ENCODE measurements around the gene NOD2. TPM values are rescaled to one million over a fixed set of nuclear protein-coding genes. Genes with fewer than 3 reads are reported as not detected.

The NOD2 gene
- total RNA-seq, 1 experiment from 2014 or later, result not detected

DNA sequence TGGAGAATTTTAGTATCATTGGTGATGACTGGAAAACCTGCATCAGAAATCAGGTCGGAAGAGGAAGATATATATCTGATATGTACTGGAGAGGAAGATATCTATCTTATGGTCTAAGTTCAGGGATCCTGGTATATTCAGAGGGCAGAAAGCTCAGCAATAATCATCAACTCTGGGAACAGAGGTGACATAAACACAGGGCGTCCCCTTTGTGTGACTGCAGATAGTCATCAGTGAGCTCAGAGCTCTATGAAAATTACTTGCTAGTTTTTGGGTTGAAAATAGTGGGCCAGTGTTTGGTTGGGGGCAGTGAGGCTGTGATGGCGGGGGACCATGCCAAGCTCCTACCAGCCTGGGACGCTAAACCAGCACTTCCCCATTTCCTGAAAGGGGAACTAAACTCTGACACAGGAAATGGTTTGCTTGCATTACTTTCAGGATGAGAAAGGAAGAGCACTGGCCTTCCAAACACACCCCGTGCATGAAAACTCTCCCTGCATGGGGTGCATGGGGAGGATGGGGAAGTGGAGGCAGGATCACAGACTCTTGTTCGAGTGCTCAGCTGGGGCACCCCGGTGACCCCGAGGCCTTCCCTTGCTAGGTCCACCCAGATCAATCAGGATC lies 15.8 kb downstream of the NOD2 start:
- in situ Hi-C loops (cut with HindIII; ENCODE audit: low sequenced_read_pairs), result no loop called here
- DNase-seq (ENCODE audit: low spot score), result no peak

- in situ Hi-C loops (cut with HindIII; ENCODE audit: low sequenced_read_pairs), result no loop called here
- no peak for DNase-seq (ENCODE audit: low spot score)
Measured at GRCh38 chr16:50709980-50710379, 16.6 kb downstream of the NOD2 start.

DNA sequence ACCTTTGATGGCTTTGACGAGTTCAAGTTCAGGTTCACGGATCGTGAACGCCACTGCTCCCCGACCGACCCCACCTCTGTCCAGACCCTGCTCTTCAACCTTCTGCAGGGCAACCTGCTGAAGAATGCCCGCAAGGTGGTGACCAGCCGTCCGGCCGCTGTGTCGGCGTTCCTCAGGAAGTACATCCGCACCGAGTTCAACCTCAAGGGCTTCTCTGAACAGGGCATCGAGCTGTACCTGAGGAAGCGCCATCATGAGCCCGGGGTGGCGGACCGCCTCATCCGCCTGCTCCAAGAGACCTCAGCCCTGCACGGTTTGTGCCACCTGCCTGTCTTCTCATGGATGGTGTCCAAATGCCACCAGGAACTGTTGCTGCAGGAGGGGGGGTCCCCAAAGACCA lies 17.6 kb downstream of the NOD2 start:
- in situ Hi-C loops (cut with HindIII; ENCODE audit: low sequenced_read_pairs), result no loop called here
- no peak for DNase-seq (ENCODE audit: low spot score)

GRCh38 chr16:50711862-50712559 lies 18.6 kb downstream of the NOD2 start:
- peak; percentile 77 for DNase-seq (ENCODE audit: low spot score)
- in situ Hi-C loops (cut with HindIII; ENCODE audit: low sequenced_read_pairs), result no loop called here

DNA sequence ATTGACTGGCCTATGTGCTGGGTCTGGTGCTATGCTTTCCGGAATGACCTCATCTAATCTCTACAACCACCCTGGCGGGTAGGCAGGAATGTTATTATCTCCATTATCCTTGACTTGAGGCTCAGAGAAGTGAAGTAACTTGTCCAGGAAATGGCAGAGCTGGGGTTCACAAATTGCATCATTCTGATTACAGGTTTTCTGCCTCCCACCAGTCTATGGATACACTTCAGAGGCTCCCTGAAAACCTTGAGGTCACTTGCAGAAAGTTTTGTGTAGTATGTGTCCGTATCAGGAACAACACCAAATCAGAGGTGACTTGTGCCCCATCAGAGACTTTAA lies 19.1 kb downstream of the NOD2 start:
- in situ Hi-C loops (cut with HindIII; ENCODE audit: low sequenced_read_pairs), result no loop called here
- DNase-seq (ENCODE audit: low spot score), result no peak

GRCh38 chr16:50712956-50713355 lies 19.6 kb downstream of the NOD2 start:
- in situ Hi-C loops (cut with HindIII; ENCODE audit: low sequenced_read_pairs), result no loop called here
- DNase-seq (ENCODE audit: low spot score), result no peak

DNA sequence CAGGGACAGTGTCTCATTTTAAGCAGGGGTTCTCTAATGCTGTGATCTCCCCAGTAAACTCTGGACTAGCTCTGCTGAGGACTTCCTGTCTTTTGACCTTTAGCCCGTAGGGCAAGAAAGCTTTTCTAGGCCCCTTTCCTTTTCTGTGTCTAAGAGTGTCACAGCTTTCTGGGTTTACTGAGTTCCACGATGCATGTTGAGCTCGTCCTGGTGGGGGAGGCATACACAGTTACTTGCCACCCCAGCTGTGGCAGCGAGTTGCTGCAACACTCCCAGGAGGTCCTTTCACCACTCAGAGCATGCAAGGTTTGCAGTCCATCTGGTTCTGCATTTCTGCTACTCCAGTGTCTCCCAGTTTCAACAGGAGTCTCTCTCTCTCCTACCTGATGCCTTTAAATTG lies 23.7 kb downstream of the NOD2 start:
- DNase-seq (ENCODE audit: low spot score), result no peak
- in situ Hi-C loops (cut with HindIII; ENCODE audit: low sequenced_read_pairs), result no loop called here

DNA sequence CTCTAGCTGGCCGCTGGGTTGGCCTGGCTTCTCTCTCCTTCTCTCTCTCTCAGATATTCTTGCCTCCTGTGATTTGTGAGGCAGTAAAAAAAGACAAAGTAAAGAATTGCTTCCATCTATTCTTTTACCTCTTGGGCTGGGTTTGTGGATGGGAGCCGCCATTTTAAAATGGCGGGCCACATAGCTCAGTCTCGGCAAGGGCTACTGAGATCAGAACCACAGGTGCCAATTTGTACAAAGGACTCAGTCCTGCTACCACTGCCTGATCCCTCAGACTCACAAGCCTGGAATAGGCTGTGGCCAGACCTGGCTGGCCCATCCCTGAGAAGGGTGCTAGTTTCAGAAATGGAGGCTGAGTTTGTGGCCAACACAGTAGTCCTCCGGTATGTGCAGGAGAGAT lies 24.1 kb downstream of the NOD2 start:
- in situ Hi-C loops (cut with HindIII; ENCODE audit: low sequenced_read_pairs), result no loop called here
- no peak for DNase-seq (ENCODE audit: low spot score)

DNA sequence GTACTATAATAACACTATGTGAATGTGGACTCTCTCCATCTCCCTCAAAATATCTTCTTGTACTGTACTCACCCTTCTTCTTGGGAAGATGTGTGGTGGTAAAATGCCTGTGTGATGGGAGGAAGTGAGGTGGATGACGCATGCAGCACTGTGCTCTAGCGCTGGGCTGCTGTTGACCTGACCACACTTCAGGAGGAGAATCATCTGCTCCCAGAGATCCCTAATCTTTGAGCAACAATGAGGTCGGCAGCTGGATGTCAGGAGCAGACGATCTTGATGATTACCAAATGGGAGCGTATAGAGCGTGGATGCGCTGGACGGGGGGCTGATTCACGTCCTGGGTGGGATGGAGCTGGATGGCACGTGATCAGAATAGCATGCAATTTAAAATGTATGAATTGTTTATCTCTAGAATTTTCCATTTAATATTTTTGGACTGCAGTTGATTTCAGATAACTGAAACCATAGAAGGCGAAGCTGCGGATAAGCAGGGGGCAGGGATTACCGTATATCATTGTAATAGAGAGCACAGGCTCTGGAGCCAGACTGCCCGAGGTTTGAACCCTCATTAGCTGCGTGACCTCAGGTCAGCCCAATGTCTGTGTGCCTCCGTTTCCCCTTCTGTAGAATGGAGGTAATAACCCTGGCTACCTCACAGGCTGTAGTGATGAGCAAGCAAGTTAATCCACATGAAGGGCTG lies 24.8 kb downstream of the NOD2 start:
- in situ Hi-C loops (cut with HindIII; ENCODE audit: low sequenced_read_pairs), result no loop called here

GRCh38 chr16:50718761-50719400 lies 25.5 kb downstream of the NOD2 start:
- in situ Hi-C loops (cut with HindIII; ENCODE audit: low sequenced_read_pairs), result no loop called here
- DNase-seq (ENCODE audit: low spot score), result no peak

More for the DNA sequence above, 24.8 kb downstream of the NOD2 start:
- DNase-seq (ENCODE audit: low spot score), result no peak

DNA sequence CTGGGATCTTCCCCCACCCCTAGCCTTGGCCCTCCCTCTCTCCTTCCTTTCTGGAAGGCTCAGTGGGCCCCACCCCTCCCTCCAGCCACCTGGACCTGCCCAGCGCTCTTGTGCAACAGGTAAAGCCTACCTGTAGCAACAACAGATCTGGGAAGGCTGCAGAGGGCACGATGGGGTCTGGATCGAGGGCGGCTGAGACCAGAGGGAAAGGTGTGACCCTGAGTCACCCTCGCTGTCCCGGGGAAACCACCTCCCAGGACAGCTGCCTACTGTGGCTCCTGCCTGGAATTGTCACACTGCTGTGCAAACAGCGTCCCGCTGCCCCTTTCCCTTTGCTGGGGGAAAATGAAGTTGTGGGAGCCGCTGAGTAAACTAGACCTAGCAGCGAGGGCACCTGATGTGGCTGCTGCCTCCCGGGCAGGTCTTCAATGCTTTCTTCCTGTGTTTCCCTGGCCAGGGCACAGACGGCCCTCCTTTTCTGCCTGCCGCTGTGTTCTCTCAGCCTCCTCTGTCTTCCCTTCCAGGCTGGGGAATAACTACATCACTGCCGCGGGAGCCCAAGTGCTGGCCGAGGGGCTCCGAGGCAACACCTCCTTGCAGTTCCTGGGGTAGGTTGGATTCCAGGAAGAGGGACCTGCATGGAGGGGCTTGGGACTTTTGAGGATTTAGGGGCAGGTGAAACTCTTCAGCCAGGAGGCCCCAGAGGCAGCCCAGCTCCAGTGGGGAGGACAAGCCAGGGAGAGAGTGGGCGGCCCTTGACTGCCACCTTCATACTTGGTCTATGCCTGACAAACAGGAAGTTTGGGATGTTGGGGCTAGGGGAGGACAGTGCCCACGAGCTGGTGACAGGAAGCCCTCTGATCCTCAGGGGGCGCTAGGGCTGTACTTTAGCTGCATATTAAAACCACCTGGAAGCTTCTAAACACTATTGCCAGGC lies 26.3 kb downstream of the NOD2 start:
- no peak for DNase-seq (ENCODE audit: low spot score)
- in situ Hi-C loops (cut with HindIII; ENCODE audit: low sequenced_read_pairs), result no loop called here

DNA sequence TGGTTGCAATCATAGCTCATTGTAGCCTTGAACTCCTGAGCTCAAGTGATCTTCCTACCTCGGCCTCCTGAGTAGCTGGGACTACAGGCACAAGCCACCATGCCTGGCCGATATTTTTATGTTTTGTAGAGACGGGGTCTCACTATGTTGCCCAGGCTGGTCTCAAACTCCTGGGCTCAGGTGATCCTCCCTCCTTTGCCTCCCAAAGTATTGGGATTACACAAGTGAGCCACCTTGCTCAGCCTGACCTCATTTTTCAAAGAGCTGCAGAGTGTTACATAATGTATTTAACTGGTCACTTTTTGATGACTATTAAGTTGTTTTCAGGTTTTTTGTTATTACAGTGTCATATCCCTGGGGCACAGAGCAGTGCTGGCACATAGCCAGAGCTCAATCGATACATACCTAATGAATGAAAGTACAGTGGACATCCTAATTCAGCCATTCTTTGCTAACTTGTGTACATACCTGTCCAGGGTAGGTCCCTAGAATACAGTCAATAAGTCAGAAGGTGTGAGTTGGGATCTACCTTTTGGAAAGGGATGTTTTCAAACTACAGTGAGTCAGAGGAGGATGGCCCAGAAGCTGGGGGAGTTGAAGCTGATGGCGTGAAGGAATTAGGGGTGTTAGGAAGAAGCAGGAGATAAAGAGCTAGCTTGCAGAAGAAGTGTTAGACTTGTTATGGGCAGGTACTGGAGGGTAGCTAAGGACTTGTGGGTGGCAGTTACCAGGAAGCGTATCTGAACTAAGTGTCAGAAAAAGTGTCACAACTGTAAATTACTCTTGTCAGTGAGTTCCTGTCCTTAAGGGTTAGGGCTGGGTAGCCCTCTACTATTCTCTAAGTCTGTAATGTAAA lies 28.4 kb downstream of the NOD2 start:
- in situ Hi-C loops (cut with HindIII; ENCODE audit: low sequenced_read_pairs), result no loop called here
- DNase-seq (ENCODE audit: low spot score), result no peak

DNA sequence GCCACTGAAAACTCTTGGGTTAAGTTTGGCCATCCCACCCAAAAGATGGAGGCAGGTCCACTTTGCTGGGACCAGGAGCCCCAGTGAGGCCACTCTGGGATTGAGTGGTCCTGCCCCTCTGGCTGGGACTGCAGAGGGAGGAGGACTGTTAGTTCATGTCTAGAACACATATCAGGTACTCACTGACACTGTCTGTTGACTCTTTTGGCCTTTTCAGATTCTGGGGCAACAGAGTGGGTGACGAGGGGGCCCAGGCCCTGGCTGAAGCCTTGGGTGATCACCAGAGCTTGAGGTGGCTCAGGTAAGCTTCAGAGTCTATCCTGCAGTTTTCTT lies 29.0 kb downstream of the NOD2 start:
- no peak for DNase-seq (ENCODE audit: low spot score)
- in situ Hi-C loops (cut with HindIII; ENCODE audit: low sequenced_read_pairs), result no loop called here

DNA sequence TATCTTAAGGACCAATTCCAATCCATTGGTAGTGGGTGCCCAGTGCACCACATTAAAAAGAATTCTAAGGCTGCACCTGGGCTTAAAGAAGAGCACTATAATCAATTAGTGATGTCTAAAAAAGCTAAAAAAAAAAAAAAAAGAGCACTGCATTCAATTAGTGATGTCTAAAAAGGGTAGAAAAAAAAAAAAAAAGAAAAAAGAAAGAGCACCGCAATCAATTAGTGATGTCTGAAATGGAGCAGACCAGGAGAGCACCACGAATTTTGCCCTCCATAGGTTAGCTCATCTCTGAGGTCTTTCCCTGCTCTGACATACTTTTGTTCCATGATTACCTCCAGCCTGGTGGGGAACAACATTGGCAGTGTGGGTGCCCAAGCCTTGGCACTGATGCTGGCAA lies 29.6 kb downstream of the NOD2 start:
- in situ Hi-C loops (cut with HindIII; ENCODE audit: low sequenced_read_pairs), result no loop called here
- DNase-seq (ENCODE audit: low spot score), result no peak

DNA sequence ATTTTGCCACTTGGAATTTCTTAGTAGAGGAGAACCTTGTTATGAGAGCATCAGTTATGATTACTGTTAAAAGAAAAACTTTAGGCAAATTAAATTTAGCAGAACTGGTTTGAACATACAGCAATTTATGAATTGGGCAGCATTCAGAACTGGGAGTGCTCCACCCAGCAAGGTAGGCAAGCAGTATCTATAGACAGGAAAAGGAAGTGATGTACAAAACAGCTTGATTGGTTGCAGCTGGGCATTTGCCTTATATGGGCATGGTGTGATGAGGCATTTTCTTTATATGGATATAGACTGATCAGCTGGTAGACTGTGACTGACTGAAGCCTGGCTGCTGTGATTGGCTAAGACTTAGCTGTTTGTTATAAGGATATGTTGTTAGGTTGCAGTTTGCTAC lies 30.9 kb downstream of the NOD2 start:
- in situ Hi-C loops (cut with HindIII; ENCODE audit: low sequenced_read_pairs), result no loop called here
- no peak for DNase-seq (ENCODE audit: low spot score)

DNA sequence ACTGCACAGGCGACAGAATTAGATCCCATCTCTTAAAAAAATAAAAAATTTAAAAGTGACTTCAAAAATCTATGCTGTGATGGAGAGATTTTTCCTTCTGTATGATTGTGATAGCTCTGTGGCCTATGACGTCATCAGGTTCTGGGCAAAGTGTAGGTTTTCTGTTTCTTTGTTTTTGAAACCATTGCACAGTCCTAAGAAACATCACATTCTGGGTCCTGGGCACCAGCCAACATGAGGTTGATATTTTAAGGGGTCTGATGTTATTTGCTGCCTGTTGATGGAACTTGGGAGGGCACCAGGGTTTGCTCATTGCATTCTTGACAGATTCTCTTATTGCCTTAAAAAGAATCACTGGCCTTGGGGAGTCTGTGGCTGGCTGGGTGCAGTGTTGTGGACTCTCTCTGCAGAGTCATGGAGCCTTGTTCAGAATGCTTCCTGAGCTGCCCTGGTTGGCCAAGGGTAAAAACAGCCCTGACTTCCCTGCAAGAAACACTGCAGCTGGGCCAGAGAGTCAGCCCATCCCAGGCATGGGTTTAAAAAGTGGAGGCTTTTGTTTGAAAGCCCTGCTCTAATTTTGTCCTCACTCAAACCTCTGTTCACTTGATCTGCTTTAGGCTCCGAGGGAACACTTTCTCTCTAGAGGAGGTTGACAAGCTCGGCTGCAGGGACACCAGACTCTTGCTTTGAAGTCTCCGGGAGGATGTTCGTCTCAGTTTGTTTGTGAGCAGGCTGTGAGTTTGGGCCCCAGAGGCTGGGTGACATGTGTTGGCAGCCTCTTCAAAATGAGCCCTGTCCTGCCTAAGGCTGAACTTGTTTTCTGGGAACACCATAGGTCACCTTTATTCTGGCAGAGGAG lies 38.0 kb downstream of the NOD2 start:
- in situ Hi-C loops (cut with HindIII; ENCODE audit: low sequenced_read_pairs), result no loop called here
- no peak for DNase-seq (ENCODE audit: low spot score)

GRCh38 chr16:50731989-50732832 lies 38.8 kb downstream of the NOD2 start:
- in situ Hi-C loops (cut with HindIII; ENCODE audit: low sequenced_read_pairs), result no loop called here
- no peak for DNase-seq (ENCODE audit: low spot score)
